ENCODE data around the gene GSK3B.

The GSK3B gene

DNA sequence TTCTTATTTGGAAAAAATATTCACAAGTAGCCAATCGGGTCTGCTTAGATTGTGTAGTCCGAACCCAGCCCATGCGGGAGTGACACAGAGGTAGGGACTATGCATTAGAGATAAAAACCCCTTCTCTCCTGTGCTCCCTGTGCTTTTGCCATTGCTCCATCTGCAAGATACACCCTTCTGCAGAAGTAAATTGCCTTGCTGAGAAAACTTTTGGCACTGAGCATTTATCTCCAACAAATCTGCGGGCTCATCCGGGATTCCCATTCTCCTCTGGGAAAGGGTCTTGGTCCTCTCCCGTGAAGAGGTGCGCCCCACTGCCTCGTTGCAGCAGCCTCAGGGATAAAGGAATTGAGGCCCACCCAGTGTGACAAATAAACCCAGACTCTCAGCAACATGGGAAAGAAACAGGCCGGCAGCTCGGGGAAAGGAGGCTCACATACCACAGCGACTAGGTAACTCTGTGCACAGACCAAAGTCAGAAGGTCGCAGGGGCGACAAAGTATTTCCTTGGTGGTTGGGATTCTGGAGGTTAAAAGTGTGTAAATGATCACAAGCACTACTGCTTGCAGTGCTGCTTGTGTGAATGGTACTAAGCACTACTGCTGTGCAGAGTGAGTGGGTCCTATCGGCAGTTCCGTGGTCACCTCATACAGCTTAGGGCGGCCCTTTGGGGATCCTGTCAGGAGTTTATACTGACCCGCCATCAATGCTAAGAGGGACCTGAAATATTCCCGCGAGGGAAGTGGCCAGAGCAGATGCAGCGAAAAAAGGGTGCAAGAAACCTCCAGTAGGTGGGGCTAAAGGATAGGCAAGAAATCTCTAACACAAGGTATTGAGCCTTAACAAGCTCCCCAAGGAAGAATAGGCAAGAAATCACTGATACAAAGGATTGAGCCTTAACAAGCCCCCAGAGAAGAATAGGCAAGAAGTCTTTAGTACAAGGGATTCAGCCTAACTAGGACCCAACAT lies 54.3 kb downstream of the GSK3B start:
- Histone ChIP-seq H3K27ac (ENCODE audit: low read depth, low read length) (no peak overlapping the region), H3K27me3 (ENCODE audit: insufficient read depth, low read length) (no peaks in the 10 kb centered on the region)

DNA sequence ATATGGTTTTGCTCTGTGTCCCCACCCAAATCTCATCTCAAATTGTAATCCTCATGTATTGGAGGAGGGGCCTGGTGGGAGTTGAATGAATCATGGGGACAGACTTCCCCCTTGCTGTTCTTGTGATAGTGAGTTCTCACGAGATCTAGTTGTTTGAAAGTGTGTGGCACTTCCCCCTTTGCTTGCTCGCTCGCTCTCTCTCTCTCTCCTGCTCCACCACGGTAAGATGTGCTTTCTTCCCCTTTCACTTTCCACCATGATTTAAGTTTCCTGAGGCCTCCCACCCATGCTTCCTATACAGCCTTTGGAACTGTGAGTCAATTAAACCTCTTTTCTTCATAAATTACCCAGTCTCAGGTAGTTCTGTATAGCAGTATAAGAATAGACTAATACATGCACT lies 60.7 kb downstream of the GSK3B start:
- Histone ChIP-seq H3K36me3 (ENCODE audit: insufficient read depth, low read length) (peaks cover 5% of the 10 kb centered on the region; the same call in 1 of the 2 replicates), H3K27me3 (ENCODE audit: insufficient read depth, low read length) (no peaks in the 10 kb centered on the region)

More for the DNA sequence above, 54.3 kb downstream of the GSK3B start:
- Histone ChIP-seq H2AFZ (ENCODE audit: low read length, unreplicated experiment) (no peak overlapping the region), H3K4me3 (ENCODE audit: low read depth, low read length) (no peak overlapping the region), H3K79me2 (ENCODE audit: control insufficient read depth, insufficient read depth, low read length, unreplicated experiment) (peaks cover 94% of the 10 kb centered on the region), H3K36me3 (ENCODE audit: insufficient read depth, low read length) (peaks cover 33% of the 10 kb centered on the region), H3K4me1 (ENCODE audit: control insufficient read depth, insufficient read depth, low read length, unreplicated experiment) (no peaks in the 10 kb centered on the region)

DNA sequence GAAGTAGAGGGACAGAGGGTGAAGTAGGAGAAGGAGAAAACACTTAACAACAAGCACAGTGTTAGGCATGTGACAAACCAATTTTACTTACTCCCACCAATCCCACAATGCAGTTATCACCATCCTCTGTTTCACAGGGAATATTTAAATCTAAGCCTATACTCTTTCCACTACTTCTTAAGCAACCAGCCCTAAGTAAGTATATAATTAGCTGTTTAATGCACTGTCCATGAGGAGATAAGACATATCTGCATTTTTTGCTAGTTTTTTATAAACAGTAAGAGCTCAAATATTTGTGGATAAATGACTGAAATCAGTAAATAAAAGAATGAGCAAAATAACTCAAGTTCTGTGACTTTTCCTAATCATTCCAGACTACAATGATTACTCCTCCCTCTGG lies 62.7 kb downstream of the GSK3B start:
- Histone ChIP-seq H3K27me3 (ENCODE audit: insufficient read depth, low read length) (no peaks in the 10 kb centered on the region), H3K4me3 (ENCODE audit: low read depth, low read length) (no peak overlapping the region), H3K4me1 (ENCODE audit: control insufficient read depth, insufficient read depth, low read length, unreplicated experiment) (no peaks in the 10 kb centered on the region), H3K79me2 (ENCODE audit: control insufficient read depth, insufficient read depth, low read length, unreplicated experiment) (peaks cover 86% of the 10 kb centered on the region), H2AFZ (ENCODE audit: low read length, unreplicated experiment) (no peak overlapping the region), H3K36me3 (ENCODE audit: insufficient read depth, low read length) (peaks cover 5% of the 10 kb centered on the region; the same call in 1 of the 2 replicates), H3K27ac (ENCODE audit: low read depth, low read length) (no peak overlapping the region)

More for the DNA sequence above, 60.7 kb downstream of the GSK3B start:
- H2AFZ ChIP-seq (ENCODE audit: low read length, unreplicated experiment): no peak overlapping the region
- peaks cover 86% of the 10 kb centered on the region for H3K79me2 ChIP-seq (ENCODE audit: control insufficient read depth, insufficient read depth, low read length, unreplicated experiment)
- H3K4me3 ChIP-seq (ENCODE audit: low read depth, low read length): no peak overlapping the region
- no peaks in the 10 kb centered on the region for H3K4me1 ChIP-seq (ENCODE audit: control insufficient read depth, insufficient read depth, low read length, unreplicated experiment)
- H3K27ac ChIP-seq (ENCODE audit: low read depth, low read length): no peak overlapping the region

DNA sequence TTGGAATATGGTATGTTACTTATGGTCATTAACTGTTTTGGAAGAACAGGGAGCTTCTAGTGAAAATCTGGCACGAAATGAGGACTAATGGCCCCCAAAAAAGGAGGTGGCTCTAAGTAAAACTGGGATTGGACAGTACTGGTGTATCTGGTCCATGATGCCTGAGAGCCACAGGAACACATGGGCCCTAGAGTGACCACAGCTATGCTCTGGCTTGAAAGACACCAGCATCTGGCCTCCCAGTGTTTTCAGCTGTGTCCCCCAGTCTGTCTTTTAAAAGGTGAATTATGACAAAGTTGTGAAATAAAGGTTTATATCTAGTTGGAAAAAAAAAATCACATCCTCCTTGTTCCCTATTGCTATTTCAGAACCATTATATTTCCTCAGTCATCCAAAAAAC lies 64.5 kb downstream of the GSK3B start:
- Histone ChIP-seq H3K4me1 (ENCODE audit: control insufficient read depth, insufficient read depth, low read length, unreplicated experiment) (no peaks in the 10 kb centered on the region), H3K79me2 (ENCODE audit: control insufficient read depth, insufficient read depth, low read length, unreplicated experiment) (peaks cover 92% of the 10 kb centered on the region), H3K27ac (ENCODE audit: low read depth, low read length) (no peak overlapping the region)

DNA sequence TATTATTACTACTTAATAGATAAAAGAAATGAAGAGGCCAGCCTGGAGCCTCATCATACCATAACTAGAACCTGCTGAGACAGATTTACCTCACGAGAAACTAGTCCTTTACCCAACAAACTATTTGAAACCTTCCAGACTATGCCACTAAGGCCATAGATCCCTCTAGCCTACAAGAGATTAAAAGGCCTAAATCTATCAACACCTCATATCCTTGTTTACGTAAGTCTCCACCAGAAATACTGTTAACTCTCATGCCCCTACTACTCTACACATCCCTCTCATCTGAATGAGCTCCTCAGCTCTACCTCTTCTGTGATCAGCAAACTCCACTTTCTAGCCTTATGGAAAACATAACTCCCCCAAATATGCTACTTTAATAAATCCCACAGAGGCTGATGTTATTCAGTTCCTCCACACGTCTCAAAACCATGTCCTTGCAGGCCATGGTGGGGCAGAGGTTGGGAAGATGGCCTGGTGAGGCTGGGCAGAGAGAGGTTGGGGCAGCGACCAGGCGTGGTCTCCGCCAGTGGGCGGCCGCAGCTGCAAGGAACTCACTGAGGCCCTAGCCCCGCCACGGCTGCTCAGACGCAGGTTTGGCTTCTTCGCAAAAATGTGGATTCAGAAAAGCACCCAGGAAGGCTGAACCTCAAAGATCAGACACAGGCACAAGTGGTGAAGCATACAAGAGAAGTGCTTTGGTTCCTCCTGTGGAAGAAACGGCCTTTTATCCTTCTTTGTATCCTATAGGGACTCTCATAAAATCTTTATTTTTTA lies 65.8 kb downstream of the GSK3B start:
- H2AFZ ChIP-seq (ENCODE audit: low read length, unreplicated experiment): no peak overlapping the region
- H3K27me3 ChIP-seq (ENCODE audit: insufficient read depth, low read length): no peaks in the 10 kb centered on the region
- H3K27ac ChIP-seq (ENCODE audit: low read depth, low read length): no peak overlapping the region
- peaks cover 2% of the 10 kb centered on the region for H3K4me1 ChIP-seq (ENCODE audit: control insufficient read depth, insufficient read depth, low read length, unreplicated experiment)
- peaks cover 94% of the 10 kb centered on the region for H3K79me2 ChIP-seq (ENCODE audit: control insufficient read depth, insufficient read depth, low read length, unreplicated experiment)
- peaks cover 5% of the 10 kb centered on the region; the same call in 1 of the 2 replicates for H3K36me3 ChIP-seq (ENCODE audit: insufficient read depth, low read length)
- no peak overlapping the region for H3K4me3 ChIP-seq (ENCODE audit: low read depth, low read length)

More for the DNA sequence above, 64.5 kb downstream of the GSK3B start:
- no peak overlapping the region for H3K4me3 ChIP-seq (ENCODE audit: low read depth, low read length)
- no peak overlapping the region for H2AFZ ChIP-seq (ENCODE audit: low read length, unreplicated experiment)
- peaks cover 5% of the 10 kb centered on the region; the same call in 1 of the 2 replicates for H3K36me3 ChIP-seq (ENCODE audit: insufficient read depth, low read length)
- H3K27me3 ChIP-seq (ENCODE audit: insufficient read depth, low read length): no peaks in the 10 kb centered on the region

DNA sequence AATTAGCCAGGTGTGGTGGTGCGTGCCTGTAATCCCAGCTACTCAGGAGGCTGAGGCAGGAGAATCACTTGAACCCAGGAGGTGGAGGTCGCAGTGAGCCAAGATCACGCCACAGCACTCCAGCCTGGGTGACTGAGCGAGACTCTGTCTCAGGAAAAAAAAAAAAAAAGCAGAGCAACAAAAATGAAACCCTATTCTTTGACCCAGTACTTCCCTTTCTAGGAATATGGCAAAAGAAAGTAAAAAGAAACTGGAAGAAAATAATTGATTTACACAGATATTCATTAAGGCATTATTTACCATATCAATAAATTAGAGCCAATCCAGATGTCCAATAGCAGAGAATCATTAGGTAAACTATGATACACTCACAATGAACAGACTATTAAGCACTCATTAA lies 67.0 kb downstream of the GSK3B start:
- H3K27ac ChIP-seq (ENCODE audit: low read depth, low read length): no peak overlapping the region
- no peak overlapping the region for H2AFZ ChIP-seq (ENCODE audit: low read length, unreplicated experiment)
- no peaks in the 10 kb centered on the region for H3K36me3 ChIP-seq (ENCODE audit: insufficient read depth, low read length)
- H3K4me1 ChIP-seq (ENCODE audit: control insufficient read depth, insufficient read depth, low read length, unreplicated experiment): peaks cover 8% of the 10 kb centered on the region
- H3K79me2 ChIP-seq (ENCODE audit: control insufficient read depth, insufficient read depth, low read length, unreplicated experiment): peaks cover 94% of the 10 kb centered on the region
- H3K4me3 ChIP-seq (ENCODE audit: low read depth, low read length): no peak overlapping the region
- no peaks in the 10 kb centered on the region for H3K27me3 ChIP-seq (ENCODE audit: insufficient read depth, low read length)

DNA sequence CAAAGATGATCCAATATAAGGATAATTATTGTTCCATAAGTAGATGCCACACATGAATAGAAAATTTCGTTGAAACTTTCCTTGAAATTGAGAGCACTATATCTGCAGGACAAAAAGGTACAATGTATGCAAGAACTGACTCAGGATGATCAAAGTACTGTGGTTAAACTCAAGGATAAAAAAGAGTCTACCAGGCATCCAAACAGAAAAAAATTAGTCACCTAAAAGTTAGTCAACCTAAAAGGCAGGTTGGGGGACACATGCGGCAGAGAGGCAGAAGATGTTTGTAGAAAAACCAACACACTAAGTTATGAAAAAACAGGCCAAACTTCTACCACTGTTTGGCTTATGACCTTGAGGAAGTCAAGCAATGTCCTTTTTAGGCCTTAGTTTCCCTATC lies 68.7 kb downstream of the GSK3B start:
- Histone ChIP-seq H3K4me1 (ENCODE audit: control insufficient read depth, insufficient read depth, low read length, unreplicated experiment) (peaks cover 8% of the 10 kb centered on the region), H3K79me2 (ENCODE audit: control insufficient read depth, insufficient read depth, low read length, unreplicated experiment) (peaks cover 96% of the 10 kb centered on the region), H2AFZ (ENCODE audit: low read length, unreplicated experiment) (no peak overlapping the region), H3K27ac (ENCODE audit: low read depth, low read length) (no peak overlapping the region), H3K36me3 (ENCODE audit: insufficient read depth, low read length) (no peaks in the 10 kb centered on the region), H3K27me3 (ENCODE audit: insufficient read depth, low read length) (no peaks in the 10 kb centered on the region), H3K4me3 (ENCODE audit: low read depth, low read length) (no peak overlapping the region)

DNA sequence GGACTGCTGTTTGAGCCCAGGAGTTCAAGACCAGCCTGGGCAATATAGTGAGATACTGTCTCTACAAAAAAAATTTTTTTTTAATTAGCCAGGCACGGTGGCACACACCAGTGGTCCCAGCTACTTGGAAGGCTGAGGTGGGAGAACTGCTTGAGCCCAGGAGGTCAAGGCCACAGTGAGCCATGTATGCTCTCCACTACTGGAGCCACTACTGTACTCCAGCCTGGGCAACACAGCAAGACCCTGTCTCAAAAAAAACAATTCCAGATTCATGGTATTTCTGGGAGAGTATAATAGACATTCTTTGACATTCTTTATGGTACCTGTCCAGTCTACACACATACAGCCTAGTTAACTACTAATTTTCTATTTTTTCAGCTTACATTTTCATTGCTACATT lies 70.1 kb downstream of the GSK3B start:
- H3K4me1 ChIP-seq (ENCODE audit: control insufficient read depth, insufficient read depth, low read length, unreplicated experiment): peaks cover 8% of the 10 kb centered on the region
- peaks cover 96% of the 10 kb centered on the region for H3K79me2 ChIP-seq (ENCODE audit: control insufficient read depth, insufficient read depth, low read length, unreplicated experiment)
- H3K27me3 ChIP-seq (ENCODE audit: insufficient read depth, low read length): no peaks in the 10 kb centered on the region
- no peak overlapping the region for H3K4me3 ChIP-seq (ENCODE audit: low read depth, low read length)
- H3K27ac ChIP-seq (ENCODE audit: low read depth, low read length): no peak overlapping the region
- no peak overlapping the region for H2AFZ ChIP-seq (ENCODE audit: low read length, unreplicated experiment)
- no peaks in the 10 kb centered on the region for H3K36me3 ChIP-seq (ENCODE audit: insufficient read depth, low read length)

DNA sequence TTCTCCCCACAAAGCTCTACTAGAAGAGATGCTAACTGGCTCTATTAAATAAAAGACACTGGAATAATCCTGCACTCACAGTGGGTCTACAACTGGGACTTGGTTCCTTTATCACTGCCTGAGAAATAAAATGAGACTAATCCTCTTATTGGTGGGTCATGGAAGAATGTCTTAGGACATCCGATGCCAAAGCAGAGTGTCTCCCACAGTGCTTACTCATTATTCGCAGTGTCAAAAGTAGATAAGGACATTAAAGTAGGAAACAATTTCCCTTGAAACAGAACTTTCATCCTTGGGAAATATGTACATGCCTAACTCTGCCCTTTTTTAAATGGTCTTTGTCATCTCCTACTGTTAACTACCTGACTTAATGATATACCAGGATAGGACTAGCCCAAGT lies 71.5 kb downstream of the GSK3B start:
- Histone ChIP-seq H3K4me3 (ENCODE audit: low read depth, low read length) (no peak overlapping the region), H2AFZ (ENCODE audit: low read length, unreplicated experiment) (no peak overlapping the region), H3K36me3 (ENCODE audit: insufficient read depth, low read length) (no peaks in the 10 kb centered on the region), H3K79me2 (ENCODE audit: control insufficient read depth, insufficient read depth, low read length, unreplicated experiment) (peaks cover 95% of the 10 kb centered on the region), H3K27ac (ENCODE audit: low read depth, low read length) (no peak overlapping the region), H3K27me3 (ENCODE audit: insufficient read depth, low read length) (no peaks in the 10 kb centered on the region), H3K4me1 (ENCODE audit: control insufficient read depth, insufficient read depth, low read length, unreplicated experiment) (peaks cover 11% of the 10 kb centered on the region)

DNA sequence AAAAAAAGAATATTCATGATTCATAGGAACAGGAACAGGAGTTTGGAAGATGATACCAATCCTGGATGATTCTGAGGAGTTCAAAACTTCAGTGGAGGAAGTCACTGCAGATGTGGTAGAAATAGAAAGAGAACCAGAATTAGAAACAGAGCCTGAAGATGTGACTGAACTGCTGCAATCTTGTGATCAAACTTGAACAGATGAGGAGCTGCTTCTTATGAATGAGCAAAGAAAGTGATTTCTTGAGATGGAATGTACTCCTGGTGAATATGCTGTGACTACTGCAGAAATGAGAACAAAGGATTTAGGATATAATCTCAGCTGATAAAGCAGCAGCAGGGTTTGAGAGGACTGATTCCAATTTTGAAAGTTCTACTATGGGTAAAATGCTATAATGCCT lies 72.7 kb downstream of the GSK3B start:
- no peaks in the 10 kb centered on the region for H3K27me3 ChIP-seq (ENCODE audit: insufficient read depth, low read length)
- H2AFZ ChIP-seq (ENCODE audit: low read length, unreplicated experiment): no peak overlapping the region
- H3K27ac ChIP-seq (ENCODE audit: low read depth, low read length): no peak overlapping the region
- H3K4me1 ChIP-seq (ENCODE audit: control insufficient read depth, insufficient read depth, low read length, unreplicated experiment): peaks cover 11% of the 10 kb centered on the region
- no peak overlapping the region for H3K4me3 ChIP-seq (ENCODE audit: low read depth, low read length)
- peaks cover 96% of the 10 kb centered on the region for H3K79me2 ChIP-seq (ENCODE audit: control insufficient read depth, insufficient read depth, low read length, unreplicated experiment)
- no peaks in the 10 kb centered on the region for H3K36me3 ChIP-seq (ENCODE audit: insufficient read depth, low read length)
